Immature natural killer cell (primary cell): ENCODE results near the gene NEDD4L. TPM values are rescaled to one million over a fixed set of nuclear protein-coding genes. Genes with fewer than 3 reads are reported as not detected.

Experiments
- DNase-seq, 3 donors: peaks; one replicate each; pipeline ENCODE4 v3.0.0; 2022; ENCODE audit warnings: mixed read lengths in 1 of 3
- H3K27ac Mint-ChIP-seq, 6 donors: one replicate each; pipeline ENCODE4 v1.8.0; 2020; ENCODE audit warnings: mixed read lengths in 6 of 6, mild to moderate bottlenecking in 5 of 6, inconsistent platforms in 4 of 6, moderate library complexity in 3 of 6
- H3K27me3 Mint-ChIP-seq, 3 donors: one replicate each; pipeline ENCODE4 v1.8.0; 2020 to 2021; ENCODE audit warnings: low read depth in 3 of 3, mild to moderate bottlenecking in 3 of 3, mixed read lengths in 3 of 3, moderate library complexity in 3 of 3, inconsistent platforms in 1 of 3
- H3K36me3 Mint-ChIP-seq, 3 donors: one replicate each; pipeline ENCODE4 v1.8.0; 2020; ENCODE audit warnings: mixed read lengths in 3 of 3, inconsistent platforms in 2 of 3, mild to moderate bottlenecking in 2 of 3
- H3K4me1 Mint-ChIP-seq, 2 donors: one replicate each; pipeline ENCODE4 v1.8.0; 2020; ENCODE audit warnings: inconsistent platforms in 2 of 2, mild to moderate bottlenecking in 2 of 2, mixed read lengths in 2 of 2, moderate library complexity in 1 of 2
- H3K4me3 Mint-ChIP-seq, 5 donors: one replicate each; pipeline ENCODE4 v1.8.0; 2020; ENCODE audit warnings: mild to moderate bottlenecking in 5 of 5, mixed read lengths in 5 of 5, inconsistent platforms in 3 of 5, moderate library complexity in 3 of 5
- H3K9me3 Mint-ChIP-seq, 6 donors: one replicate each; pipeline ENCODE4 v1.8.0; 2020; ENCODE audit warnings: mild to moderate bottlenecking in 6 of 6, mixed read lengths in 6 of 6, inconsistent platforms in 4 of 6, moderate library complexity in 3 of 6
- polyA plus RNA-seq, 3 donors: library from polyadenylated mRNA; unstranded; fragments of 300-500 nt; fragmentation: Illumina TruSeq; gene quantifications; one replicate each; pipeline ENCODE4 v1.2.3, GENCODE V29; 2021

NEDD4L gene
- polyA plus RNA-seq, 3 donors from 2014 or later = 0.62 to 2.2 (median 2.0) TPM

DNA sequence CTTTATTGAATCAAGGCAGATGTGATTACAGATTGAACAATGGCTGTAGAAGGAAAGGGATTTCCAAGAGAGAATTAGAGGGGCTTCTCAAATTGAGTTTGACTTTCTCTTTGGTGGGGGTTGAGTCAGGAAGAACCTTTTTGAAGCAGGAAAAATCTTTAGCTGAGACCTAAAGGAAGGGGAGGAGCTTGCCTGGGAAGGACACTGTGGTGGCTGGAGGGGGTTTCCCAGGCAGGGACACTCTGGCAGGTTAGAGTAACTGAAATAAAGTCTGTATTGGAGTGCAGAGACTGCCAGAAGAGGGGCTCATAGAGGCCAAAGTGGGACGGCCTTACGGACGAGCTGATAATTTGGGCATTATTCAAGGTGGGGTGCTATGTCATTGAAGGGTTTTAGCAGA lies 69.3 kb downstream of the NEDD4L start:
- Mint-ChIP-seq H3K9me3 (no peaks in the 10 kb centered on the region), H3K27me3 (peaks cover 0 to 3% (median 2%) of the 10 kb centered on the region in 3 donors), H3K4me1 (peaks cover 4 to 6% of the 10 kb centered on the region in 2 donors), H3K36me3 (no peaks in the 10 kb centered on the region), H3K4me3 (no peak overlapping the region), H3K27ac (no peak overlapping the region)
- no peak for DNase-seq

DNA sequence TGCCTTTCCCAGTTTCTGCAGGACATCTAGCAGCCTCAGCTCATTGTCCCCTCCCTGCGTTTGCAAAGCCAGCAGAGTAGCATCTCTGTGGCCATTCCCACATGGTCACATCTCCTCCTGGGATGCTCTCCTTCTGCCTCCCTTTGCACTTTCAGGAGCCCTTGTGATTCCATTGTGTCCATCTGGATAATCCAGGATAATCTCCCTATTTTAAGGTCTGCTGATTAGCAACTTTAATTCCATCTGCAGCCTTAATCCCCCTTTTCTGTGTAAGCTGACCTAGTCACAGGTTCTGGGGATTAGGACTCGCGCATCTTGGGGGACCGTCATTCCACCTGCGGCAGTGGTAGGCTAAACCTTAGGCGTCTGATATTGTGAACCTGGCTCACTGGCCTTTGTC lies 70.7 kb downstream of the NEDD4L start:
- no peaks in the 10 kb centered on the region for H3K36me3 Mint-ChIP-seq

DNA sequence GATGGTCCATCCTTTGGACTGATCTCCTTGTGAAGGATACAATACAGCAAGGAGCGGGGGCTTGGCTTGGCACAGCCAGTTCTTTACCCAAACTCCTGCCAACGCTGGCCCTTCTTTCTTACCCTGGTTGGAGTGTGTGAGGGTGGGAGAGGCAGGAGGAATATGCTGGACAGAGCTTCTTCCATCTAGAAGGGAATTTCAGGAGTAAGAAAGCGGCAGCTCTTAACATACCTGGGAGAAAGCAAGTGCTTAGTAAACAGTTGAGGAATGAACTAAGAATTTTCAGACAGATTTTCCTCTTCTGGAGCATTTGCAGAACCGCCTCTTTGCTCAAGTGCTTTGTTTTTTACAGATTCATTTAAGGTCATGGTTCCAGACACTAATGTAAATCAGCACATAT lies 72.8 kb downstream of the NEDD4L start:
- no peaks in the 10 kb centered on the region for H3K9me3 Mint-ChIP-seq
- H3K27ac Mint-ChIP-seq = no peak overlapping the region
- peaks cover 0 to 3% (median 0%) of the 10 kb centered on the region in 3 donors for H3K27me3 Mint-ChIP-seq
- H3K4me3 Mint-ChIP-seq = no peak overlapping the region
- H3K36me3 Mint-ChIP-seq = no peaks in the 10 kb centered on the region
- DNase-seq = no peak
- peaks cover 4 to 6% of the 10 kb centered on the region in 2 donors for H3K4me1 Mint-ChIP-seq

More for the DNA sequence above, 70.7 kb downstream of the NEDD4L start:
- H3K4me3 Mint-ChIP-seq = no peak overlapping the region
- peaks cover 4 to 6% of the 10 kb centered on the region in 2 donors for H3K4me1 Mint-ChIP-seq
- DNase-seq = no peak
- peaks cover 0 to 3% (median 2%) of the 10 kb centered on the region in 3 donors for H3K27me3 Mint-ChIP-seq
- no peaks in the 10 kb centered on the region for H3K9me3 Mint-ChIP-seq
- H3K27ac Mint-ChIP-seq = no peak overlapping the region

DNA sequence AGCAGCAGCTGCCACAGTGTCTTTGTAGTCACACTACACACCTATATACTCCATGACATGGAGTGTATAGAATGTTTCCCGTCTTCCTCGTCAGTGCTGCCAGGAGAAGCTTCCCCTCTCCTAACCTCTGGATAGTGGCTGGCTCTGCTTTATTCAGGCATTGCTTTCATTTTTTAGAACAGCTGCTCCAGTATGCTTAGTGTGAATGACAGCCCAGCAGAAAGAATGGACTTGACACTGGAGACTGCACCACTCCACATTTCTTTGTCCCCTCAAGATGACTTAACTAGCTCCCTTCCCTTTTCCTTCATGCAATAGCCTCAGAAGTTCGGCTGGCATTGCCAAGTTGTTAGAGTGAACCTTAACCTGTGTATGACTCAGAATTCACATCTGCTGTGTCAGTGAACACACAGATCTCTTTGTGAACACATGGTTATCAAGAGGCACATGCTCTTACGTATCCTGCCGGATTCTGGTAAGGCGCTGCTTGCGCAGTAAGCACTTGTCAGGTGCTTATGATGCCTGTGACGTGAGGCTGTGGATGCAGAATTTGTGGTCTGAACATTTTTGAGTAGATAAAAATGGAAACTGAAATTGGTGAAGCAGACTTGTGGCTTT lies 73.9 kb downstream of the NEDD4L start:
- Mint-ChIP-seq H3K4me1 (peaks cover 4 to 6% of the 10 kb centered on the region in 2 donors), H3K27ac (peak overlapping the region in 1 of 6 donors; percentile 41), H3K27me3 (peaks cover 0 to 3% (median 0%) of the 10 kb centered on the region in 3 donors), H3K4me3 (no peak overlapping the region), H3K36me3 (no peaks in the 10 kb centered on the region), H3K9me3 (no peaks in the 10 kb centered on the region)
- no peak for DNase-seq

DNA sequence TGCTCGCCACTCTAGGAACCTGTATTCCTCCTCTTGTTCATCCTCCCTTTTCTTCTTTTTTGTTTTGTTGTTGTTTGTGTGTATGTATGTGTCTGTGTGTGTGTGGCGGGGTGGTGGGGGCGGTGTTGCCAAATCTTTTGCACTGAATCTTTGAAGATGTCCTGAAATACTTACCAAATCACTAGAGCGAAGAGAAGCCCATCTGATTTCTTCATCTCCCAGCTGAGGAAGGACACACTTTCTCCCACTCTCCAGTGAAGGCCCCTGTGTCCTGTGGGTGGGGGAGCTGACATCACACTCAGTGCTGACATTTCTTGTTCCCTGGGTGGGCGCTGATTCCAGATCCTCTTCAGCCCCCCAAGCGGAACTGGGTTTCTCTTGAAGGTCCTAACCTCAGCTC lies 74.5 kb downstream of the NEDD4L start:
- no peaks in the 10 kb centered on the region for H3K36me3 Mint-ChIP-seq
- H3K4me1 Mint-ChIP-seq = no peaks in the 10 kb centered on the region
- H3K9me3 Mint-ChIP-seq = no peaks in the 10 kb centered on the region
- peaks cover 0 to 2% (median 0%) of the 10 kb centered on the region in 3 donors for H3K27me3 Mint-ChIP-seq
- H3K27ac Mint-ChIP-seq = no peak overlapping the region
- no peak for DNase-seq
- no peak overlapping the region for H3K4me3 Mint-ChIP-seq

DNA sequence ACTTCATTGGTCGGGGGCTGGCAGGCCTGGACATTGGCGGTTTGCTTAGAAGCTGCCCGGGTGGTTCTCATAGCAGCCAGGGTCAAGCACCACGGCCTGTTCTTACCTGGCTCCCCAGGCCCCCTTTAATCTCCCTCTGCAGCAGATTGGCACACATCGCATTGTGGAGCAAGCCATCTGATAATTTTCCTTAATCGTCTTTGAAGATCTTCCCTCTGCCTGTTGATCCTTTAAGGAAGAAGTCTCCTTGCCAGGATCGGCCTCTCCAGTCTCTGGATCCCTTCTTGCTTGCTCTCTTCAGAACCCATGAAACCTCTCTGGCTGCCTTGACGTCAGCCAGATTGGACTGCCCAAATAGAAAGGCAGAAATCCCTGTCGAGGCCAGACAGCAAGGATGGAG lies 75.8 kb downstream of the NEDD4L start:
- no peaks in the 10 kb centered on the region for H3K9me3 Mint-ChIP-seq
- no peaks in the 10 kb centered on the region for H3K4me1 Mint-ChIP-seq
- peaks cover 0 to 3% (median 2%) of the 10 kb centered on the region in 3 donors for H3K27me3 Mint-ChIP-seq
- no peak for DNase-seq
- no peak overlapping the region for H3K27ac Mint-ChIP-seq
- H3K36me3 Mint-ChIP-seq = no peaks in the 10 kb centered on the region
- H3K4me3 Mint-ChIP-seq = no peak overlapping the region

DNA sequence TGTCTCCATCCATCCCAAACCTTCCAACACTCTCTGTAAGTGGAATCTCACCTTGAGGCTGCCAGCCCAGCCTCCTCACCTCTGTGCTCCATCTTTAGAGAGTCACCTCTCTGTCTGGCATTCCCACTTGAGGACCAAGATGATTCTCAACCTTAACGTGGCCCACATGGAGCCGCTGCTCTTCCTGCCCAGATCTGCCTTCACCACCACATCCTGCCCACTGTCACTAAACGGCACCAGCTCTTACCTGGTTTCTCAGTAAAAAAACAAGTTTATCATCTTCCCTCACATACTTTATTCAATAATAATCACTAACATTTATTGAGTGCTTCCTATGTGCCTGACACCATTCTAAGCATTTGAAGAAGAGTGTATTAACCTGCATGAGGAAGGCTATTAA lies 80.4 kb downstream of the NEDD4L start:
- H3K4me1 Mint-ChIP-seq = no peaks in the 10 kb centered on the region
- no peaks in the 10 kb centered on the region for H3K9me3 Mint-ChIP-seq
- H3K4me3 Mint-ChIP-seq = no peak overlapping the region
- H3K36me3 Mint-ChIP-seq = no peaks in the 10 kb centered on the region
- DNase-seq = no peak
- H3K27me3 Mint-ChIP-seq = peaks cover 0 to 3% (median 2%) of the 10 kb centered on the region in 3 donors
- H3K27ac Mint-ChIP-seq = peak overlapping the region in 1 of 6 donors; percentile 1

DNA sequence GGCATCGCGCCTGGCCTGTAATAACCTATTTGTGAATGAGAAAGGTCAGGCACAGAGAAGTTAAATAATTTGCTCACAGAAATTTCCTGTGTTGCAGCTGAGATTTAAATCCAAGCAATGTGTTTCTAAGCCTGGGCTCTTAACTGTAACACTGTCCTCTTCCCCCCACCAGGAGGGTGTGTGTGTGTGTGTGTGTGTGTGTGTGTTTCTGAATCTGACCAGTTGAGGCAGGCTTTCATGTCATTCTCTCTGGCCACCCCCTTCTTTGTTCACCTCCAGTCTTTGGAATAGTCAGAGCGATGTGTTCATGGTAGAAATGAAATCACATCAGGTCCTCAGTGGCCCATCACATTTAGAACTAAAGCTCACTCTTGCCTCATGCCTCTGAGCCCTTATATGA lies 81.2 kb downstream of the NEDD4L start:
- no peak overlapping the region for H3K27ac Mint-ChIP-seq
- DNase-seq = no peak
- H3K27me3 Mint-ChIP-seq = peaks cover 0 to 3% (median 2%) of the 10 kb centered on the region in 3 donors
- H3K36me3 Mint-ChIP-seq = no peaks in the 10 kb centered on the region
- H3K4me1 Mint-ChIP-seq = no peaks in the 10 kb centered on the region
- no peak overlapping the region for H3K4me3 Mint-ChIP-seq
- no peaks in the 10 kb centered on the region for H3K9me3 Mint-ChIP-seq

DNA sequence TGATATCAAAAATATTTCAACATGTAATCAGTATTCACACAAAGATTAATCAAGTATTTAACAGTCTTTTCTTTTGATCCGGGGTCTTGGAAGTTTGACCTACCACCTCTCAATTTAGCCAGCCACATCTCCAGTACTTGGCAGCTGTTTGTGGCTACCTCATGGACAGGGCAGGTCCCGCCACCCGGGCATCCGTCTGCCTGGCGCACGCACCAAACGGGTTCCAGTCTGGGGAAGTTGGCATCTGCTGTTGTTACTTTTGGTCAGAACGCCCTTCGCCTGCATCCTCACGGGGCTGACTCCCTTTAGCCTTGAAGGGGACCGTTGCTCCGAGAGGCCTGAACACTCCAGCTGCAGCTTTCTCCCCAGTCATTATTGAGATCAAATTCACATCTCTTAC lies 81.7 kb downstream of the NEDD4L start:
- H3K27ac Mint-ChIP-seq = no peak overlapping the region
- no peak for DNase-seq
- no peaks in the 10 kb centered on the region for H3K36me3 Mint-ChIP-seq
- H3K9me3 Mint-ChIP-seq = no peaks in the 10 kb centered on the region
- H3K4me3 Mint-ChIP-seq = no peak overlapping the region
- peaks cover 0 to 3% (median 2%) of the 10 kb centered on the region in 3 donors for H3K27me3 Mint-ChIP-seq
- H3K4me1 Mint-ChIP-seq = no peaks in the 10 kb centered on the region

DNA sequence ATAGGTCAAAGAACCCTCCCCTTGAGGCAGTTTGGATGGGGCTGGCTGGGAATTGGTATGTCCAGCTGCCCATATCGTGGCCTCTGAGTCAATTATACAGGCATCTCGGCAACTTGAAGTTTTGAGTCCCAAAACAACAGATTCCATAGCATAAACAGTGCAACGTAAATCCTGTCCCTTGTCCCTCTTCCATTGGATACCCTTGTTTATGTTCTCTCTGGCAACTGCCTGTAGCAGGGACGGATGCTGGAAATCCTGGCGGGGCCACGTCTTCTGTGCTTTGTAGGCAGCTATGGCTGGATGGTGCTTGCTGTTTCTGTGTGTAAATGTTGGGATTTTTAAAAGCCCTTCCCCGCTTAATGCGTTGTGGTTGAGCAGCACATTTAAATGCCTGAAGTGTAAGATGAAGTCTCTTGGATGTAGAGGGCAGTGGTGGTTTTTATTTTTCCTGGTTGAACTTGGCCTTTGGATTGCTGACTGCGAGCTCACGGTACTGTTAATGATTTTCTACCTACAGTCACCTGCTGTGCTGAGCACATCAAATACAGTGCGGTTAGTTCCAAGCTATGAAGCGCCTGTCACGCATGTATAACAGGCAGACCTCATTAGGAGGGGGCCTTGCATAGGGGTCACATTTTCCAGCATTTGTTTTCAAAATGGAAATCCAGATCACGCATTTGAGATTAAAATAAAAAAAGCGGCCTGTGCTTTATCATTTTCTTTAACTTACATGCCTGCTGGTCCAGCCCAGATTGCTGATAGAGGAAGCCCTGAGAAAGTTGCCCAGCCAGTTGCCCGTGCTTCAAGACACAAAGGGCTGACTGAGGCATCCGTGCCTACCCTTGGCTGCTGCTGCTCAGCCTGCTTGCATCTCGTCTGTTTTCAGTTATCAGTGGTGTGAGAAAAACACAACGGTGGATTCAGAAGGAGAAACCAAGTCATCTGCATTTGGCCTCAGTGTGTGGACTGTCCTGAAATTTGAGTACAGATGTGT lies 84.7 kb downstream of the NEDD4L start:
- DNase-seq = no peak
- no peaks in the 10 kb centered on the region for H3K4me1 Mint-ChIP-seq
- H3K36me3 Mint-ChIP-seq = no peaks in the 10 kb centered on the region
- no peaks in the 10 kb centered on the region for H3K9me3 Mint-ChIP-seq
- H3K27ac Mint-ChIP-seq = no peak overlapping the region
- H3K27me3 Mint-ChIP-seq = peaks cover 0 to 3% (median 2%) of the 10 kb centered on the region in 3 donors
- no peak overlapping the region for H3K4me3 Mint-ChIP-seq

DNA sequence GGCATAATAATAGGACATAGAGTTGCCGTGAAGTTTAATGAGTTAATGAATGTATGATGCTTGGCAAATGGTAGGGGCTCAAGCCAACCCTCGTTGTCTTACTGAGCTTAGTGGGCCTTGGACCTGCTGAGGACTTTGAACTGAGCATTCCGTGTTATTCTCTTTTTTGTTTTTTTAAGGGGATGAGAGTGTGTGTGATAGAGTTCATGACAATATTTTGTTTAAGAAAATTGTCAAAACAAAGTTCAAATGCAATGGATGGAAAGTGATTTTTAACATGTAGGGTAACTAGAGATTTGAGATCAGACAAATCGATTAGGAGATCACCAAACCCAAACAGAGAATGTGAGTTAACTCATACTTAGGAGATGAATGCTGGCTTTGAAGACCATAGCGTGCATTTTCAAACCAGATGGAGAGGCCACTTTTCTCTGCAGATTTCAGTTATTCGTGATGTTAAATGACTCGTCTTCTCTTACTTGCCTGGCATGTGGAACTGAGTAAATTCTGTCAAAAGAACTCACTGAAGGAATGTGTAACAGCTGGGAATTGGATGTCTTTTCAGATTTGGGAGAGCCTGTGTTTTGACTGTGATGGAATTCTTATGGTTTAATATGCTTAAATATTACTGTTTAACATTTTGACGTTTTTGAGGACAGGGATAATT lies 88.7 kb downstream of the NEDD4L start:
- no peak overlapping the region for H3K27ac Mint-ChIP-seq
- H3K4me3 Mint-ChIP-seq = no peak overlapping the region
- H3K27me3 Mint-ChIP-seq = peaks cover 4 to 7% (median 7%) of the 10 kb centered on the region in 3 donors
- DNase-seq = no peak
- H3K9me3 Mint-ChIP-seq = no peaks in the 10 kb centered on the region
- H3K36me3 Mint-ChIP-seq = no peaks in the 10 kb centered on the region
- peaks cover 11 to 15% of the 10 kb centered on the region in 2 donors for H3K4me1 Mint-ChIP-seq

DNA sequence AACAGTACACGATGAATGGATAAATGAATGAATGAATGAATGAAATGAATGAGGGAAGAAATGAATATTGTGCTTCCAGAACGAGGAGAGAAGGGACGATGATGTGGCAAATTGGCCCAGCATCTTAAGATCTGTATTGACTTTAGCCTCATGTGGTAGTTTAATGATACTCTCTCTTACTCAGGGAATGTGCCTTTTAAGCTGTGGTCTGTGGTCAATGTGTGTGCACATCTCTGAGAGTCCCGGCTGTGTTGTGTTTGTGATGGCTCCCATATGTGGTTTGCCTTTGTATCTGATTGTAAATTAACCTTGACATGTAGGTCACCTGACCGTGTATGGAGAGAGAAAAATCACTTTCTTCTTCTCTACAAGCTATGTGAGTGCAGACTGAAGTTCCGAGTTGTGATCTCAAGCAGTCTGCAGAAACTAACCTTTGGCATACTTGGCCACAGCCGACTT lies 91.2 kb downstream of the NEDD4L start:
- DNase-seq = peak; percentile 21 to 28 (median 25)
- Mint-ChIP-seq H3K27me3 (peaks cover 6 to 15% (median 9%) of the 10 kb centered on the region in 3 donors), H3K27ac (no peak overlapping the region), H3K4me1 (peaks cover 11 to 15% of the 10 kb centered on the region in 2 donors), H3K9me3 (no peaks in the 10 kb centered on the region), H3K36me3 (no peaks in the 10 kb centered on the region), H3K4me3 (peak overlapping the region in 1 of 5 donors; percentile 47)

DNA sequence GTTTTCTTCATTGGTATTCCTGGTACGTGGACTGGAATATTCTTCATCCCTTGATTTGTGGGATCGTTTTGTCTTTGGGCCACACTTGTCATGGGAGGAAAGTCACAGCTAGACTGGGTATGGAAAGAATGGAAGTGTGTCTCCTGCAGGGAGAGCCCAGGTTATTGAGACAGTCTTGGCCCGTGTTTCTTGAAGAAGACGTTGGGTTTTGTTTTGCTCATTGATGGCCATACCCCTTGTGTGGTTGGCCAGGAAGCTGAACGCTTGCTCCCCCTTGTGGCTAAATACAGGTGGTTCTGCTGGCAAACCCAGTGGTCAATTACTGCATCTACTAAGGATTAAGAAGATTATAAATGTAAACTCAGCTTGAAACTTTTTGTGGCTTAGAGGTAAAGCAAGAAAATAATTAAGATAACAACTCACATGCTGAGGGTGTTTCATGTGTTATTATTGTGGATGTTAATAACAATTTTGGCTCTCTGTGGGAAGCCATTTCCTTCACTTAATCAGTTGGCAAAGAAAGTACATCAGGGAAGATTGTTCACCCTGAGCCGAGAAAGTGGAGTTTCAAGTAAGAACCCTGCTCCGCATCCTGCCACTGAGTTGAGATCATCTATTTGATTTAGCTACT lies 91.8 kb downstream of the NEDD4L start:
- H3K4me1 Mint-ChIP-seq = peaks cover 11 to 15% of the 10 kb centered on the region in 2 donors
- no peaks in the 10 kb centered on the region for H3K36me3 Mint-ChIP-seq
- peak overlapping the region in 2 of 5 donors; percentile 28 to 36 for H3K4me3 Mint-ChIP-seq

More for the DNA sequence above, 91.8 kb downstream of the NEDD4L start:
- H3K27me3 Mint-ChIP-seq = peaks cover 6 to 15% (median 9%) of the 10 kb centered on the region in 3 donors
- DNase-seq = peak; percentile 30 to 33 (median 30)
- H3K27ac Mint-ChIP-seq = no peak overlapping the region
- H3K9me3 Mint-ChIP-seq = no peaks in the 10 kb centered on the region
